Measurements from ENCODE around the gene SFMBT1. TPM values are rescaled to one million over a fixed set of nuclear protein-coding genes. Genes with fewer than 3 reads are reported as not detected.
A peak's percentile ranks its signal among the peaks of the same experiment; 100 is the strongest.

SFMBT1 gene
- total and polyA plus RNA-seq, 2 experiments from 2014 or later = 3.4 to 6.1 TPM

- Histone ChIP-seq H3K4me1 (ENCODE audit: low read depth) (no peaks in the 10 kb centered on the region), H3K27me3 (peaks cover 51% of the 10 kb centered on the region), H3K9me3 (ENCODE audit: low read depth) (no peaks in the 10 kb centered on the region), H3K27ac (no peak overlapping the region), H3K36me3 (no peaks in the 10 kb centered on the region), H3K4me3 (no peak overlapping the region)
- peak; percentile 96 for TF ChIP-seq CTCF (IDR thresholded peaks at IDR 0.05; ENCODE audit: low read depth, low read length)
- peak; percentile 82 to 85 for DNase-seq (ENCODE audit: low read depth in 1 of 2, low spot score in 1 of 2)
Measured at GRCh38 chr3:53072653-53073552, 27.0 kb upstream of the SFMBT1 start.

- peaks cover 42% of the 10 kb centered on the region for H3K27me3 ChIP-seq
- H3K9me3 ChIP-seq (ENCODE audit: low read depth) = no peaks in the 10 kb centered on the region
- no peaks in the 10 kb centered on the region for H3K4me1 ChIP-seq (ENCODE audit: low read depth)
- no peak overlapping the region for H3K27ac ChIP-seq
- DNase-seq (ENCODE audit: low read depth in 1 of 2, low spot score in 1 of 2) = no peak
- no peak for TF ChIP-seq CTCF (IDR thresholded peaks at IDR 0.05; ENCODE audit: low read depth, low read length)
- H3K36me3 ChIP-seq = no peaks in the 10 kb centered on the region
- no peak overlapping the region for H3K4me3 ChIP-seq
Measured at GRCh38 chr3:53071882-53072431, 26.1 kb upstream of the SFMBT1 start.

GRCh38 chr3:53069422-53070068 lies 23.7 kb upstream of the SFMBT1 start:
- no peak overlapping the region for H3K27ac ChIP-seq
- DNase-seq (ENCODE audit: low read depth in 1 of 2, low spot score in 1 of 2) = peak in 1 of 2 donors; percentile 23
- H3K4me1 ChIP-seq (ENCODE audit: low read depth) = no peaks in the 10 kb centered on the region
- TF ChIP-seq CTCF (IDR thresholded peaks at IDR 0.05; ENCODE audit: low read depth, low read length) = peak; percentile 4
- H3K4me3 ChIP-seq = no peak overlapping the region
- no peaks in the 10 kb centered on the region for H3K36me3 ChIP-seq
- H3K9me3 ChIP-seq (ENCODE audit: low read depth) = no peaks in the 10 kb centered on the region
- H3K27me3 ChIP-seq = peaks cover 23% of the 10 kb centered on the region

DNA sequence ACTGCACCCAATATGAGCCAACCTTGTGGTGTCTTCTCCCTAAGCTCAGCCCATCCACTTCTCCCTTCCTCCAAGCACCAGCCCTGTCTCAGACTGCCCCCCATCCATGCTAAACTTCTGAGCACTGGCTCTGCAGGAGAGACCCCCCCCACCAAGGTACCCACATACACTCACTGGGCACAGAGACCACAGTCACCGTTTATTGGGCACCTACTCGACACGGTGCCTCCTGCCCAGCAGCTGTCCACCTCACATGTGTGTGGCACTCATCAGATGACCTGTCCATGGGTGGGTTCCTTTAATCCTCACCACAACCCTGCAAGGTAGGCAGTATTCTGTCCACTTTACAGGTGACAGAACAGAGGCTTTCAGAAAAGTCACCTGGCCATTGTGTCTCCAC lies 22.3 kb upstream of the SFMBT1 start:
- Histone ChIP-seq H3K36me3 (no peaks in the 10 kb centered on the region), H3K27ac (no peak overlapping the region), H3K27me3 (peaks cover 20% of the 10 kb centered on the region), H3K9me3 (ENCODE audit: low read depth) (no peaks in the 10 kb centered on the region), H3K4me3 (no peak overlapping the region), H3K4me1 (ENCODE audit: low read depth) (no peaks in the 10 kb centered on the region)
- DNase-seq (ENCODE audit: low read depth in 1 of 2, low spot score in 1 of 2) = no peak
- TF ChIP-seq CTCF (IDR thresholded peaks at IDR 0.05; ENCODE audit: low read depth, low read length) = no peak

GRCh38 chr3:53067567-53067966 lies 21.7 kb upstream of the SFMBT1 start:
- Histone ChIP-seq H3K9me3 (ENCODE audit: low read depth) (no peaks in the 10 kb centered on the region), H3K4me1 (ENCODE audit: low read depth) (no peaks in the 10 kb centered on the region), H3K27me3 (peaks cover 21% of the 10 kb centered on the region), H3K4me3 (no peak overlapping the region), H3K36me3 (no peaks in the 10 kb centered on the region), H3K27ac (no peak overlapping the region)
- no peak for DNase-seq (ENCODE audit: low read depth in 1 of 2, low spot score in 1 of 2)
- no peak for TF ChIP-seq CTCF (IDR thresholded peaks at IDR 0.05; ENCODE audit: low read depth, low read length)

Measured in cardiac muscle cell (in vitro differentiated cells and primary cell).